HepG2 (cell line): ENCODE data around the gene PCLO. TPM values are rescaled to one million over a fixed set of nuclear protein-coding genes. Genes with fewer than 3 reads are reported as not detected.
"Not testable (repeated sequence)": the region's sequence is repeated elsewhere in the genome, so short reads cannot be mapped to it uniquely, and the experiment has no call there.

Experiments
- ATAC-seq: fragments of 200-7000 bp; cut with Tn5 transposase; 3 replicates; pipeline ENCODE4 v1.9.1; 2020; ENCODE audit warnings: mild to moderate bottlenecking, moderate library complexity
- BruUV-seq: library from RNA; stranded (reverse); fragments of 400-500 nt; replicated peaks from 2 replicates; lab custom pipeline; 2021; lab: Mats Ljungman, UMichigan
- CTCF ChIA-PET: fragments of 300-600 bp; formaldehyde crosslinking; extraction: SDS; loops from one replicate; lab custom pipeline; 2021; ENCODE audit warnings: low total read pairs, inconsistent platforms, low intra/inter-chr PET ratio; lab: Yijun Ruan, JAX
- POLR2A ChIA-PET: fragments of 350-600 bp; sonication (Branson Sonifier 250); formaldehyde crosslinking; loops from one replicate; lab custom pipeline; 2020; ENCODE audit warnings: antibody characterized with exemption, inconsistent platforms; lab: Yijun Ruan, JAX
- DNase-seq: peaks from one replicate; pipeline ENCODE4 v3.0.0-alpha.2; 2015; ENCODE audit warnings: low spot score
- FAIRE-seq: peaks from 3 replicates; lab custom pipeline; 2011; peaks lifted over from hg19 to GRCh38; lab: Jason Lieb, UNC
- H2AFZ ChIP-seq: one replicate; pipeline ENCODE4 v1.6.1; 2011; ENCODE audit warnings: low read length, inconsistent platforms
- H3K27ac ChIP-seq: fragments of 300-600 bp; 3 replicates; pipeline ENCODE4 v1.8.0; 2011; ENCODE audit warnings: mixed run types, mild to moderate bottlenecking, mixed read lengths, low read length, inconsistent platforms; ENCODE audit not compliant: insufficient read depth; ENCODE audit errors: extremely low read length
- H3K27me3 ChIP-seq, 2 experiments: fragments of 200-600 bp in 1 of 2; 2 replicates in 1 of 2; 3 replicates in 1 of 2; pipeline versions ENCODE4 v1.6.0 to v1.8.0; 2011; ENCODE audit warnings: low read length in 2 of 2, mild to moderate bottlenecking in 2 of 2, moderate library complexity in 2 of 2, inconsistent platforms in 1 of 2; ENCODE audit not compliant: insufficient read depth in 2 of 2, control insufficient read depth in 1 of 2
- H3K36me3 ChIP-seq, 2 experiments: fragments of 200-600 bp in 1 of 2; replicated peaks in 1 of 2; 2 replicates in 1 of 2; 3 replicates in 1 of 2; pipeline versions ENCODE4 v1.5.1 to v1.8.0; 2011; ENCODE audit warnings: low read length in 2 of 2, inconsistent platforms in 1 of 2; ENCODE audit not compliant: insufficient read depth in 2 of 2, control insufficient read depth in 1 of 2
- H3K4me1 ChIP-seq: 2 replicates; pipeline ENCODE4 v1.5.1; 2012; ENCODE audit warnings: low read length, inconsistent platforms; ENCODE audit not compliant: insufficient read depth
- H3K4me2 ChIP-seq: 2 replicates; pipeline ENCODE4 v1.6.0; 2011; ENCODE audit warnings: low read depth, low read length, inconsistent platforms
- H3K4me3 ChIP-seq, 3 experiments: fragments of 200-600 bp in 1 of 3; sonication (generic), shearing (Covaris generic) in 1 of 3; replicated peaks in 1 of 3; 2 replicates each; pipeline ENCODE4 v1.5.1; 2011 to 2016; ENCODE audit warnings: low read length in 3 of 3, inconsistent platforms in 2 of 3, low read depth in 2 of 3, mild to moderate bottlenecking in 2 of 3, control low read depth in 1 of 3, mixed read lengths in 1 of 3; ENCODE audit not compliant: insufficient read depth in 1 of 3
- H3K79me2 ChIP-seq: one replicate; pipeline ENCODE4 v1.6.1; 2011; ENCODE audit warnings: low read length, inconsistent platforms; ENCODE audit not compliant: insufficient read depth
- H3K9ac ChIP-seq: 2 replicates; pipeline ENCODE4 v1.6.0; 2011; ENCODE audit warnings: mild to moderate bottlenecking, low read depth, low read length, inconsistent platforms; ENCODE audit not compliant: insufficient read depth
- H3K9me3 ChIP-seq: 2 replicates; pipeline ENCODE4 v1.5.1; 2012; ENCODE audit warnings: mild to moderate bottlenecking, low read length
- H4K20me1 ChIP-seq: 2 replicates; pipeline ENCODE4 v1.6.0; 2011; ENCODE audit warnings: inconsistent platforms, mild to moderate bottlenecking, low read length, moderate library complexity; ENCODE audit not compliant: insufficient read depth
- MAFF ChIP-seq: IDR thresholded peaks from 2 replicates; pipeline ENCODE4 v1.6.1; 2011; ENCODE audit warnings: low read depth, low read length, improper control_type of control experiment
- MAFK ChIP-seq, 2 experiments: IDR thresholded peaks in 1 of 2; conservative IDR thresholded peaks in 1 of 2; 2 replicates each; pipeline ENCODE4 v1.6.1; 2011; ENCODE audit warnings: improper control_type of control experiment in 2 of 2, low read length in 2 of 2
- SSRP1 ChIP-seq: IDR thresholded peaks from 2 replicates; pipeline ENCODE4 v1.6.1; 2016; ENCODE audit warnings: control low read depth
- ZFP1 ChIP-seq: IDR thresholded peaks from 2 replicates; pipeline ENCODE4 v1.6.1; 2016
- ZHX2 ChIP-seq, 2 experiments: sonication (generic) in 1 of 2; formaldehyde crosslinking in 1 of 2; IDR thresholded peaks; 2 replicates each; pipeline versions ENCODE4 v1.6.1 to v1.9.0; 2014 to 2022; ENCODE audit warnings: antibody characterized with exemption in 1 of 2, borderline replicate concordance in 1 of 2, inconsistent platforms in 1 of 2, low read depth in 1 of 2, missing genetic modification reagents in 1 of 2
- ZNF776 ChIP-seq: sonication (generic); formaldehyde crosslinking; IDR thresholded peaks from 2 replicates; pipeline ENCODE4 v1.4.0; 2020; ENCODE audit warnings: mild to moderate bottlenecking, missing genetic modification reagents
- WGBS: methylation state at CpG from one replicate; pipeline ENCODE4 v1.1.6; 2017; ENCODE audit warnings: low lambda C conversion rate; 5-methylcytosine and 5-hydroxymethylcytosine counted together
- in situ Hi-C: cut with HindIII; loops from 2 replicates; pipeline ENCODE4 v1.10.0; 2017; ENCODE audit warnings: low pct_unique_long_range_greater_than_20kb; ENCODE audit not compliant: extremely low pct_ligation_motif_present
- intact Hi-C: fragments of 100-400 bp; cut with micrococcal nuclease; formaldehyde crosslinking; loops from one replicate; pipeline ENCODE4 v1.10.0; 2022; ENCODE audit not compliant: unreplicated experiment
- polyA plus RNA-seq, 8 experiments: library from polyadenylated mRNA; depleted of rRNA in 3 of 8; stranded (reverse) in 7 of 8; unstranded in 1 of 8; fragments of >200 nt; fragmentation: Illumina TruSeq in 4 of 8; extraction: Trizol in 4 of 8; gene quantifications; 2 replicates each; pipeline versions ENCODE4 v1.2.1 to v1.2.3, GENCODE V29; 2011 to 2016; ENCODE audit warnings: low read depth in 4 of 8, missing spikeins in 1 of 8, mixed read lengths in 1 of 8; ENCODE audit not compliant: insufficient read depth in 1 of 8
- total RNA-seq, 5 experiments: library from RNA; depleted of rRNA; stranded (reverse); fragments of >200 nt; fragmentation: Illumina TruSeq; extraction: Trizol; gene quantifications; 2 replicates each; pipeline ENCODE4 v1.2.3, GENCODE V29; 2016; ENCODE audit warnings: low read depth in 1 of 5

Gene PCLO
- total and polyA plus RNA-seq, 2 of the 13 experiments (the other 11 are each of a cell fraction or from before 2014, with no cell fraction given) = 0.07 to 0.29 TPM

- TF ChIP-seq ZHX2 (IDR thresholded peaks at IDR 0.05; ENCODE audit: low read depth) (no peak), ZHX2 (CRISPR knock-in tag; IDR thresholded peaks at IDR 0.05; ENCODE audit: borderline replicate concordance) (no peak), SSRP1 (CRISPR knock-in tag) (no peak), ZNF776 (no peak), ZFP1 (no peak)
- TF ChIP-seq, all 625 proteins: peak for 0
Measured at GRCh38 chr7:82904871-82905270, 257.8 kb downstream of the PCLO start (continued).

DNA sequence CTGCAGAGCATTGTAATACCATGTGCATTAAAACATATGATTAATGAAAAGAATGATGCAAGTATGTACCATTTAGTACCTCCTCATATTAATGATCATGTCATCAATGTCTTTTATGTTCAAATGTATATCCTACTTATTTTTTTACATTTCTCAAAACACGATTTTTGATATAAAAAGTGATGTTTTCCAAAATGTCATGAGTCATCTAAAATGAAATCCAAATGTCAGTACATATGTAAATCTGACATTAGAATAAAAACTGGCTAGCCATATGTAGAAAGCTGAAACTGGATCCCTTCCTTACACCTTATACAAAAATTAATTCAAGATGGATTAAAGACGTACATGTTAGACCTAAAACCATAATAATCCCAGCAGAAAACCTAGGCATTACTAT, 261.6 kb downstream of the PCLO start:
- H3K79me2 ChIP-seq, H3K27me3 ChIP-seq, H3K9ac ChIP-seq, FAIRE-seq, intact Hi-C loops, H3K4me2 ChIP-seq, H2AFZ ChIP-seq, H3K27ac ChIP-seq, BruUV-seq, H4K20me1 ChIP-seq, in situ Hi-C loops, DNase-seq, H3K36me3 ChIP-seq, CTCF ChIA-PET, H3K4me3 ChIP-seq, H3K9me3 ChIP-seq, ATAC-seq, POLR2A ChIA-PET, H3K4me1 ChIP-seq: not testable (repeated sequence)
- 1% methylated on average over 2 of the region's 2 CpGs for WGBS
- TF ChIP-seq MAFF = 0 out of 2 replicates have a peak, but pooled peaks have one; percentile 8
- peak; percentile 22 to 51; a peak in 2 of 4 replicates for TF ChIP-seq MAFK (conservative IDR thresholded peaks at IDR 0.05 in 1 of 2, IDR thresholded peaks at IDR 0.05 in 1 of 2; ENCODE audit: low read length in 2 of 2)
